Epithelial cell of proximal tubule (primary cell): ENCODE results near the gene NXPE4. TPM values are rescaled to one million over a fixed set of nuclear protein-coding genes. Genes with fewer than 3 reads are reported as not detected.
"Not testable (repeated sequence)": the region's sequence is repeated elsewhere in the genome, so short reads cannot be mapped to it uniquely, and the experiment has no call there.

ENCODE experiments used
- DNase-seq: peaks from one replicate; pipeline ENCODE4 v3.0.0-alpha.2; 2011; ENCODE audit warnings: low read depth
- H3K4me3 ChIP-seq: 2 replicates; pipeline ENCODE4 v1.5.1; 2011; ENCODE audit warnings: low read depth, mild to moderate bottlenecking, low read length
- CTCF ChIP-seq: conservative IDR thresholded peaks from 2 replicates; pipeline ENCODE4 v1.5.1; 2012; ENCODE audit warnings: low read depth, mild to moderate bottlenecking, low read length
- total RNA-seq: library from RNA; depleted of rRNA; stranded (reverse); fragments of >200 nt; gene quantifications from 2 replicates; pipeline ENCODE4 v1.2.3, GENCODE V29; 2015

Gene NXPE4
- total RNA-seq, 1 donor from 2014 or later, result not detected

GRCh38 chr11:114615448-114616361 lies 20.1 kb upstream of the NXPE4 start:
- no peak for TF ChIP-seq CTCF
- DNase-seq, result no peak

GRCh38 chr11:114614127-114614720 lies 18.6 kb upstream of the NXPE4 start:
- no peak for TF ChIP-seq CTCF
- DNase-seq, result no peak
- H3K4me3 ChIP-seq, result no peak overlapping the region

More at GRCh38 chr11:114615448-114616361, 20.1 kb upstream of the NXPE4 start:
- H3K4me3 ChIP-seq, result no peak overlapping the region

- DNase-seq, H3K4me3 ChIP-seq: not testable (repeated sequence)
Measured at GRCh38 chr11:114613094-114613493, 17.5 kb upstream of the NXPE4 start.

GRCh38 chr11:114612686-114613085 lies 17.1 kb upstream of the NXPE4 start:
- TF ChIP-seq CTCF, result no peak
- DNase-seq, result no peak
- H3K4me3 ChIP-seq, result no peak overlapping the region

- DNase-seq, H3K4me3 ChIP-seq: not testable (repeated sequence)
Measured at GRCh38 chr11:114612199-114612598, 16.6 kb upstream of the NXPE4 start.

- no peak overlapping the region for H3K4me3 ChIP-seq
- peak; percentile 7 for TF ChIP-seq CTCF
- no peak for DNase-seq
Measured at GRCh38 chr11:114610984-114611944, 15.7 kb upstream of the NXPE4 start.

- no peak for DNase-seq
- no peak for TF ChIP-seq CTCF
- no peak overlapping the region for H3K4me3 ChIP-seq
Measured at GRCh38 chr11:114610550-114610949, 15.0 kb upstream of the NXPE4 start.
